NCI-H2196 (cell line): ENCODE measurements around the gene CHMP2A.

Experiments
- DNase-seq: peaks from one replicate; lab custom pipeline; 2025; ENCODE audit not compliant: unreplicated experiment; lab: John Stamatoyannopoulos, UW

The CHMP2A gene

DNA sequence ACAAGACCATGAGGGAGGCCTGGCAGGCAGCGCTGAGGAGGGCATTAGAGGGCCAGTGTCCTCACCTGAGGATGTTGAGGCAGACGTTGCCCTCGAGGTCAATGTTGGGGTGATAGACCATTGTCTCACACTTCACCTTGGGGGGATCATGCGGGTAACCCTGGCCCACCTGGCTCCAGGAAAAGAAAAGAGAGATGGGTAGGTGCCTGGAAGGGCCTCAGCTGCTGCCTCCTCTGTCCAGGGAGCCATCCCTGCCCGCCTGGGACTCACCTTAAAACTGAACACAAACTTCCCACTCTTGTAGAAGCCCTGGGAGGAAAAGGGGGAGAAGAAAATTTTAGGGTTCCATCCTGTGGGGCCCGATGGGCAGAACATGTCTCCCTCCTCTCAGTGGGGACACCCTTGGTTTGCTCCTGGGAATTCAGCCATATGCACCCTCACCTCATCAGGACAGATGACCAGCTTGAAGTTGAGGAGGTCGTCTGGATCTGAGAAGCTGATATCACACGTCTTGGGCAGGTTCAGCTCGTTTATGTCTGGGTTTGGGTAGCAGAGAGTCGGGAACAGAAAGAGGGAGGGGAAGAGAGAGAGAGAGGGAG is 1.8 kb upstream of the CHMP2A start:
- no peak for DNase-seq

GRCh38 chr19:58555920-58556621 is 1.2 kb upstream of the CHMP2A start:
- DNase-seq, result no peak

DNA sequence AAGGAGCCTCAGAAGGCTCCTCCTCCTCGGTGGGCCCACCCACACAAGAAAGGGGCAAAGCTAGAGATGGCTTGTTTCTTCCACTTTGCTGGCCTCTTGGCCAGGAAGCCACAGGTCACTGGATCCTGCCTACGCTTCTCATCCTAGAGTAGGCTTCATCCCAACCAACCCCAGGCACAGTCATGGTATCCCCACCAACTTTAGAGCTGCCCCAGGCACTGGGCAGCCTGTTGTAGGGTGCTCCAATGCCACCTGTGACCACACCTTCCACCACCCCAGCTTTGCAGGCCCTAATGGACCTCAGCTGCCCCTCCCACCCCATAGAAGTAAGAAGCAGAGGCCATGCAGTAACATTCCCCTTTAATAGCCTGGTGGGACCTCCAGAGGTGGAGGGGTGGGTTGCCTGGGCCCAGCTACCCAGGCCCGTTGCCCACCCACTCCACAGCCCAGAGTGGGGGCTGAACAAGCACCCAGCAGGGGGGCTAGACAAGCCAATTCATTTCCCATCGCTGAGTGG is 522 bp upstream of the CHMP2A start:
- DNase-seq, result no peak

DNA sequence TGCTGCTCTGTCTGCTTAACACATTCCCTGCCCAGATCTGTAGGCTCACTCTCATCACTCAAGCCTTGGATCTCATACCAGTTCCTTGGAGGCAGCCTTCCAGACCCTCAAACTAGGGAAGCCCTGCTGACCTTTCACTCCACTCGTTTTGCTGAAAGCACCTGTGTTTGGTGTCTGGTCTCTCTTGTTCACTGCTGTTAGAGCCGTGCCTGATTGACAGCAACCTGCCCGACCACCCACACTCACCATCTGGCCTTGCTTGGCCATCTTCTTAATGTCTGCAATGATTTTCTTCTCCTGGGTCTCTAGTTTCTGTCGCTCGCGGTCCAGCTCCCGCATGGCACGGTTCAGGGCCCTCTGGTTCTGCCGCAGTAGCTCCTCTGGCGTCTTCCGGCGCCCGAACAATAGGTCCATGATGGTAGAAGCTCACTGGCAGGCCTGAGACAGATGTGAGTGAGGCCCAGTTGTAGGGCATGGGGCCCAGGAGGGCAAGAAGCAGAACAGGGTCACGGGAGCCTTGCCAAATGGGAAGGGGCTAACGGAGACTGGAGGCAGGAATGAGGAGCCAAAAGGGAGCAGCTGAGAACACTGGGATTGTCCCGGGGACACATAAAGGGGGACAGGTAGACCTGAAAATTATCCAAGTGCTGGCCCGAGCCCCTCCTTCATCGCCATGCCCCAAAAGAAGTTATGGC is 959 bp downstream of the CHMP2A start:
- no peak for DNase-seq

DNA sequence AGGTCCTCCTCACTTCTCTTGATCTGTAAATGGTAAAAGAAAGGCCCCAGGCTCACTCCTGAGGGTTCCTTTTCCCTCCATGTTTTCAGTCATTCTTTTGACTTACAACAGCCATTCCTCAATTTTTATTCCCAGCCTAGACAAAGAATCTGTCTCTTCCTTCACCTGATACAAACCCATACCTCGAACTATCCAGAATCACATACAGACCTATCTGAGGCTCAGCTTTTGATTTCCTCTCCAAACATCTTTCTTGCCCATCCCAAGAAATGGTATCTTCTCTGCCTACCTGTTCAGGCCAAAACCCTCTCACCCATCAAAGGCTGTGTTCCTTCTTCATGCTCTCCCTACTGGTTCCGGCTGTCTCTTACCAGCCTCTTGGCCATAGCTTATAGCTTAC is 2.2 kb downstream of the CHMP2A start:
- no peak for DNase-seq

GRCh38 chr19:58551577-58552471 is 3.1 kb downstream of the CHMP2A start:
- no peak for DNase-seq

- DNase-seq, result no peak
These were observed 3.8 kb downstream of the CHMP2A start for GRCh38 chr19:58551123-58551497.

DNA sequence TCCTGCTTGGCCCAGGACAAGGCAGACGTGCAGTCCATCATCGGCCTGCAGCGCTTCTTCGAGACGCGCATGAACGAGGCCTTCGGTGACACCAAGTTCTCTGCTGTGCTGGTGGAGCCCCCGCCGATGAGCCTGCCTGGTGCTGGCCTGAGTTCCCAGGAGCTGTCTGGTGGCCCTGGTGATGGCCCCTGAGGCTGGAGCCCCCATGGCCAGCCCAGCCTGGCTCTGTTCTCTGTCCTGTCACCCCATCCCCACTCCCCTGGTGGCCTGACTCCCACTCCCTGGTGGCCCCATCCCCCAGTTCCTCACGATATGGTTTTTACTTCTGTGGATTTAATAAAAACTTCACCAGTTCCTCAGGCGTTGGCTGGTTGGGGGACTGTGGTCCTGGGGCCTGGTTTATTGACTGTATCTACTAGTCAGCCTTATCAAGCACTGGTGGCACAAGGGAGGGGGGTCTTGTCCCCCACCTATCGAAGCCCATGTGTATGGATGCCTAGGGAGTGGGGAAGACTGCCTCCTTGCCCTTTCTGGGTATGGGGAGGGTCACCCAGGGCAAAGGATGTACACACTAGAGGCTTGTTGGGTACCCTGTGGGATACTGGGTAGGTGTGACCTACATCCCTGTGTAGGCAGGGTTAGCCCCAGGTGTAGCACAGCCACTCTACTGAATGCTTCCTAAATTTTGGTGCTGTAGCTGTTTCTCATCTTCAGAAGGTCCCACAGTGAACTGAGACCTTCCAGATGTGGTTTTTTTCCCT is 4.4 kb downstream of the CHMP2A start:
- no peak for DNase-seq

DNA sequence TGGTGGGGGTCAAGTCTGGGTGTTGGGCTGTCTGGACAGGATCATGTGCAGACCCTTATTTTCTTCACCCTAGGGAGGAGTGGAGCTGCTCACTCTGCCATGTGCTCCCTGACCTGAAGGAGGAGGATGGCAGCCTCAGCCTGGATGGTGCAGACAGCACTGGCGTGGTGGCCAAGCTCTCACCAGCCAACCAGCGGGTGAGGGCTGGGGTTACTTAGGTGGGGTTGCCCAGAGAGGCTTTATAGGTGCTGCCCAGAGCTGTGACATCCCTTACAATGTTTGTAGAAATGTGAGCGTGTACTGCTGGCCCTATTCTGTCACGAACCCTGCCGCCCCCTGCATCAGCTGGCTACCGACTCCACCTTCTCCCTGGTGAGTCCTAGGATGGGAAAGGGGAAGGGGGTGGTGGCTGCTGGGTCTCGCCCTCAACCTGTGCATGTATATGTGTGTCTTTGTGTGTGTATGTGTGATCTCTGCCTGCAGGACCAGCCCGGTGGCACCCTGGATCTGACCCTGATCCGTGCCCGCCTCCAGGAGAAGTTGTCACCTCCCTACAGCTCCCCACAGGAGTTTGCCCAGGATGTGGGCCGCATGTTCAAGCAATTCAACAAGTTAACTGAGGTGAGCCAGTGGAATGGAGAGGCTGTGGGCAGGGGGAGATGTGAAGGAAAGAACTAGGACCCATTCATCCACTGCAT is 5.1 kb downstream of the CHMP2A start:
- DNase-seq, result no peak

DNA sequence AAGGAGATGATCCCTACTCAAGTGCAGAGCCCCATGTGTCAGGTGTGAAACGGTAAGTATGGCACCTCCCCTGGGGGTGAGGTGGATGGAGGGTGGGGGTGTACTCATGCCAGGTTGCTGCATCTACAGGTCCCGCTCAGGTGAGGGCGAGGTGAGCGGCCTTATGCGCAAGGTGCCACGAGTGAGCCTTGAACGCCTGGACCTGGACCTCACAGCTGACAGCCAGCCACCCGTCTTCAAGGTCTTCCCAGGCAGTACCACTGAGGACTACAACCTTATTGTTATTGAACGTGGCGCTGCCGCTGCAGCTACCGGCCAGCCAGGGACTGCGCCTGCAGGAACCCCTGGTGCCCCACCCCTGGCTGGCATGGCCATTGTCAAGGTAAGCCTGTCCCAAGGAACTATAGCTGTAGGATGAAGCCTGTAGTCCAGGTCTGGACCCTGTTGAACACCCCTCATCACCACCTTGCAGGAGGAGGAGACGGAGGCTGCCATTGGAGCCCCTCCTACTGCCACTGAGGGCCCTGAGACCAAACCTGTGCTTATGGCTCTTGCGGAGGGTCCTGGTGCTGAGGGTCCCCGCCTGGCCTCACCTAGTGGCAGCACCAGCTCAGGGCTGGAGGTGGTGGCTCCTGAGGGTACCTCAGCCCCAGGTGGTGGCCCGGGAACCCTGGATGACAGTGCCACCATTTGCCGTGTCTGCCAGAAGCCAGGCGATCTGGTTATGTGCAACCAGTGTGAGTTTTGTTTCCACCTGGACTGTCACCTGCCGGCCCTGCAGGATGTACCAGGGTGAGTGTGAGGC is 5.8 kb downstream of the CHMP2A start:
- DNase-seq, result no peak

- no peak for DNase-seq
These were observed 7.3 kb downstream of the CHMP2A start for GRCh38 chr19:58547323-58548312.

- DNase-seq, result no peak
These were observed 8.8 kb downstream of the CHMP2A start for GRCh38 chr19:58546019-58546530.

GRCh38 chr19:58545286-58546018 is 9.5 kb downstream of the CHMP2A start:
- no peak for DNase-seq

- no peak for DNase-seq
These were observed 10.2 kb downstream of the CHMP2A start for GRCh38 chr19:58544591-58545285.

- DNase-seq, result no peak
These were observed 10.9 kb downstream of the CHMP2A start, which contains the start of gene TRIM28 for GRCh38 chr19:58543826-58544590. TSS of gene TRIM28 (plus strand) at chr19:58544064. CDS start at chr19:58544758, 694 bp downstream.
